Activated T-helper 1 cell treated with Interleukin-2 at 50 U/mL for 16 hours (primary cell): ENCODE data around the gene PLIN1.
A peak's percentile ranks its signal among the peaks of the same experiment; 100 is the strongest.
"Not testable (repeated sequence)": the region's sequence is repeated elsewhere in the genome, so short reads cannot be mapped to it uniquely, and the experiment has no call there.

ENCODE experiments used
- DNase-seq: peaks from one replicate; pipeline ENCODE4 v3.0.0-alpha.2; 2020; ENCODE audit warnings: low read depth

PLIN1 gene, protein sequence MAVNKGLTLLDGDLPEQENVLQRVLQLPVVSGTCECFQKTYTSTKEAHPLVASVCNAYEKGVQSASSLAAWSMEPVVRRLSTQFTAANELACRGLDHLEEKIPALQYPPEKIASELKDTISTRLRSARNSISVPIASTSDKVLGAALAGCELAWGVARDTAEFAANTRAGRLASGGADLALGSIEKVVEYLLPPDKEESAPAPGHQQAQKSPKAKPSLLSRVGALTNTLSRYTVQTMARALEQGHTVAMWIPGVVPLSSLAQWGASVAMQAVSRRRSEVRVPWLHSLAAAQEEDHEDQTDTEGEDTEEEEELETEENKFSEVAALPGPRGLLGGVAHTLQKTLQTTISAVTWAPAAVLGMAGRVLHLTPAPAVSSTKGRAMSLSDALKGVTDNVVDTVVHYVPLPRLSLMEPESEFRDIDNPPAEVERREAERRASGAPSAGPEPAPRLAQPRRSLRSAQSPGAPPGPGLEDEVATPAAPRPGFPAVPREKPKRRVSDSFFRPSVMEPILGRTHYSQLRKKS

DNA sequence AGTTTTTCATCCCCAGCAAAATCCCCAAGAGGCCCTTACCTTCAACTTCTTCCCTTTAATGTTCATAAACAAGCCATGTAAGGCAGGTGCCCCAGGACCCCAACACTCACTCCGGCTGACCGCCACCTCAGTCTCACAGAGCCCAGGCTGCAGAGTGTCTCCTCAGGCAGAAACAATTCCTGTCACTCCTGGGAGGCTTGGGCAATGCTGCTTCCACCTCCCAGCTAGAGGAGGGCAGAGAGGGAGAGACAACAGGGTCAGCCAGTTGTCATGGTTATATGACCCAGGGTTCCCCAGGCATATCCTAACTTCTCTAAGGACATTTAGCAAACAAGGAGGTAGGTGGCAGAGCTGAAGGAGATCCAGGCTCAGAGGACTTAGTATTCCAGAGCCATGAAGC, at the start of gene PLIN1:
Gene PLIN1 (minus strand): TSS at position 156 of the 400 bp plus-strand sequence. CDS start 1,878 bp downstream, outside the sequence.
- DNase-seq: no peak

DNA sequence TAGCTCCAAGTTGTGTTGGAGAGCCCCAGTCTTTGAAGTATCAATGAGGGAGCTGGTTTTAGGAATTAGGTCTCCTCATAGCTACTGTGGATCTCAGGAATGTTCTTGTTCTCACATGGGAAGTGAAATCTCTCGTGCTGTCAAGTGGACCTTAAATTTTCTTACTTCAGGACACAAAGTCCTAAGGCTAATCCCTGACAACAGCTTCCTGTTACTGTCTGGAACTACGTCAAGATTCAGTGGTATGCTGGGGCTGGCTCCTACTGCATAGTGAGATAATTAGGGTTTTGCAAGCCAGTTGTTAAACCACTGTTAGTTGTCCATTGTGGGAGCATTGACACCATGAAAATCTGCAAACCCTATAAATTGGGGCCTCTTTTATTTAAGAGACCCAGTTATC, 49.1 kb upstream of the PLIN1 start:
- DNase-seq: no peak

DNA sequence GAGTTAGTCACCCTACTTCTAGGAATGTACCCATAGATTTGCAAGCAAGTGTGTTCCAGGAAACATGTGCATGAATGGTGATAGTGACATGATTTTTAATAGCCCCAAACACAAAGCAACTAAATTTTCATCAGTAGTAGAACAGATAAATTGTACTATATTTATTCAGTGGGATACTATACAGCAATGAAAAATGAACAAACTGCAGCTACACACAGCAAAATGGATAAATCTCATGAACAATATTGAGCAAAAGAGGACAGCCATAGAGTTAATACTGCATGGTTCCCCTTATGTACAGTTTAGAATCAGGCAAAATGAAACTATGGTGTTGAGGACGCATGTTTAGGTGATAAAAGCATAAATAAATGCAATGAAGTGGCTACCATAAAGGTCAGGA, 45.9 kb upstream of the PLIN1 start:
- no peak for DNase-seq

DNA sequence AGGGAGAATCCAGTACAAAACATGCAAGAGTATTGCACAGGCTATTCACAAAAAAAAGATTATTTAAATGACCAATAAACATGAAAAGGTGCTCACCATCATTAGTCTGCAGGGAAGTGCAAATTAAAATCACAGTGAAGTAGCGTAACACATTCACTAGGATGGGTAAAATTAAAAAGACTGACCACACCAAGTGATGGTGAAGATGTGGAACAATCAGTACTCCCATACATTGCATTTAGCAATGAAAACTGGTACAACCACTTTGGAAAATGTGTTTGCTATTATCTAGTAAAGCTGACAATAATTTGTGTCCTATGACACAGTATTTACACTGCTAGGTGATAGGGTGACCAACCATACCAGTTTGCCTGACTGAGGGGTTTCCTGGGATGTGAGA, 45.5 kb upstream of the PLIN1 start:
- no peak for DNase-seq

DNA sequence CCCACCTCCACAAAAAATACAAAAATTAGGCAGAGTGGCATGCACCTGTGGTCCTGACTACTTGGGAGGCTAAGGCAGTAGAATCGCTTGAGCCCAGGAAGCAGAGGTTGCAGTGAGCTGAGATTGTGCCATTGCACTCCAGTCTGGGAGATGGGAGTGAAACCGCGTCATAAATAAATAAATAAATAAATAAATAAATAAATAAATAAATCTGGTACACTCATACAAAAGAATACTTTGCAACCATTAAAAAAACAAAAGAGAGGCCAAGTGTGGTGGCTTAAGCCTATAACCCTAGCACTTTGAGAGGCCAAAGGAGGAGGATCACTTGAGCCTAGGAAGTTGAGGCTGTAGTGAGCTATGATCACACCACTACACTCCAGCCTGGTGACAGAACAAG, 43.9 kb upstream of the PLIN1 start:
- DNase-seq: no peak

DNA sequence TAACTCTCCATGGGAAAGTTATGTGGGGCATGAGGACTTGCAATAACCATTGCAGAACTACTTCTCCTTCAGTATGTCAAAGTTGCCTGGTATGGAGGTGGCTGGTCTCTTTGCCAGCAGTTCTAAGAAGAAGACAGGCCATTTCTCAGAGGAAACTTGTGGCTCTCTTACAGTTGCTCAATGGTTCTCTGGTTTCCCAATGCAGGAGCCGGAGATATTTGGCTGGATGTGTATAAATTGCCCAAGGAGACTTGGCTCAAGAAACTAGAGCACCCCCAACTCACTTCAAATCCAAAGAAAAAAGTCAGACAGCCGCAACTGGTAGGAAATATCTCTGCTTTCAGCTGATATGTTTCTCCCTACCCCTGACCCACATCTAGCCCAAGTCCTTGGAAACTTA, 35.6 kb upstream of the PLIN1 start:
- no peak for DNase-seq

DNA sequence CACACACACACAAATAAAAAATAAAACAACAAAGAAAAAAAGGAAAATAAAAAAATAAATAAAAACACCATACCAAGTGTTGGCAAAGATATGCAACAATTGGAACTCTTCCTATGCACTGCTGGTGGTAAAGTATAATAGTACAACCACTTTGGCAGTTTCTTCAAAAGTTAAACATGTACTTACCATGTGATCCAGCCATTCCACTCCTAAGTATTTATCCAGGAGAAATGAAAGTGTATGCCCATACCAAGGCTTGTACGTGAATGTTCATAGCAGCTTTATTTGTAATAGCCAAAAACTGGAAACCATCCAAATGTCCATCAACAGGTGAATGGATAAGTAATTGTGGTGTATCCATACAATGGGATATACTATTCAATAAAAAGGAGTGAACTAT, 28.4 kb upstream of the PLIN1 start:
- DNase-seq: no peak

DNA sequence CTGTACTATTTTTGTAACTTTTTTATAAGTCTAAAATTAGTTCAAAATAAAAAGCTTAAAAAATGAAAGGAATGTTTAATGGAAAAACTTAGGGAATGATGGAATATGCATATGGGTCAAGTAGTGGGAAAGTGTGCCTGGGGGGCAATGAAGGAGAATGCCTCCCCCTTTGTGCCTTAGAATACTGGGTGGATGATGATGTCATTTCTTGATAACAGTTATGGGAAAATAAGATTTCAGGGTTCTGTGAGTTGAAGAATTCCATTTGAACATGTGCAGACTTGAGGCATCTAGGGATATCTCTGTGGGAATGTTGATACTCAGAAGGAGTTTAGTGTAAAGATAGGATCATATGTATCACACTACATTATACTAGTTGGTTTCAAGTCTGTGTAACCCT, 25.2 kb upstream of the PLIN1 start:
- no peak for DNase-seq

DNA sequence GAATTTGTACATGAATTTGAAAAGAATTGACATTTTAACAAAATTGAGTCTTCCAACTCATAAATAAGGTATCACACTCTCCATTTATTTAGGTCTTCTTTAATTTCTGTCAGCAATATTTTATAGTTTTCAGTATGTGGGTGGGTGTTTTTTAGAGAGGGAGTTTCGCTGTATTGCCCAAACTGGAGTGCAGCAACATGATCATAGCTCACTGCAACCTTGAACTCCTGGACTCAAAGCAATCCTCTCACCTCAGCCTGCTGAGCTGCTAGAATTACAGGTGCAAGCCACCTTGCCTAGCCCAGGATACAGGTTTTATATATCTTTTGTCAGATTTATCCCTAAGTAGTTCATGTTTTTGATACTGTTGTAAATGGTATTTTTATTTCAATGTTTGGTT, 16.0 kb upstream of the PLIN1 start:
- no peak for DNase-seq

DNA sequence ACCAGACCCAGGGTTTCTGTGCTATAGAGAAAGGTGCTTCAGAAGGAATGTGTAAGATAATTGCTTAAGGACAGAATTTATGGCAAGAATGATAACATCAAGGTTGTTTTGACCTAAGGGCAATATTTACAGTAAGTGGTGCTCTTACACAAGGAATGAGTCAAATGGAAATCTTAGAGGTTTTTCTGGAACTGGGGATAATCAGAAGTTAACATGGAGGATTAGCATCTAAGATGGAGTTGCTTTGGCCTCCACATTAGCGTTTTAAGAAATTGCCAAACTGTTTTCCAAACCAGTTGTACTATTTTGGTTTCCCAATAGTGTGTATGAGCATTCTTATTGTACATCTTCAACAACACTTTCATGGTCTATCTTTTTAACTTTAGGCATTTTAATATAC, 14.5 kb upstream of the PLIN1 start:
- DNase-seq: no peak

DNA sequence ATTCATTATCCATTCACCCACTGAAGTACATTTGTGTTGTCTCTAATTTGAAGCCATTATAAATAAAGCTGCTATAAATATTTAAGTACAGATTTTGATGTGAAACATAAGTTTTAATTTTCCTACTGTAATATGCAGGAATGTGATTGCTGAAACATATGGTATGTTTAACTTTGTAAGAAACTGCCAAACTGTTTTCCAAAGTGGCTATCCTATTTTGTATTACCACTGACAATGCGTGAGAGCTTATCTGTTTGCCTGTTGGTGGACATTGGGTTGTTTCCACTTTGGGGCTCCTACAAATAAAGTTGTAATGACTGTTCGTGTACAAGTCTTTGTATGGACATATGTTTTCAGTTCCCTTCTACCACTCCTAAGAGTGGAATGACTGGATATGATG, 13.9 kb upstream of the PLIN1 start:
- DNase-seq: no peak

DNA sequence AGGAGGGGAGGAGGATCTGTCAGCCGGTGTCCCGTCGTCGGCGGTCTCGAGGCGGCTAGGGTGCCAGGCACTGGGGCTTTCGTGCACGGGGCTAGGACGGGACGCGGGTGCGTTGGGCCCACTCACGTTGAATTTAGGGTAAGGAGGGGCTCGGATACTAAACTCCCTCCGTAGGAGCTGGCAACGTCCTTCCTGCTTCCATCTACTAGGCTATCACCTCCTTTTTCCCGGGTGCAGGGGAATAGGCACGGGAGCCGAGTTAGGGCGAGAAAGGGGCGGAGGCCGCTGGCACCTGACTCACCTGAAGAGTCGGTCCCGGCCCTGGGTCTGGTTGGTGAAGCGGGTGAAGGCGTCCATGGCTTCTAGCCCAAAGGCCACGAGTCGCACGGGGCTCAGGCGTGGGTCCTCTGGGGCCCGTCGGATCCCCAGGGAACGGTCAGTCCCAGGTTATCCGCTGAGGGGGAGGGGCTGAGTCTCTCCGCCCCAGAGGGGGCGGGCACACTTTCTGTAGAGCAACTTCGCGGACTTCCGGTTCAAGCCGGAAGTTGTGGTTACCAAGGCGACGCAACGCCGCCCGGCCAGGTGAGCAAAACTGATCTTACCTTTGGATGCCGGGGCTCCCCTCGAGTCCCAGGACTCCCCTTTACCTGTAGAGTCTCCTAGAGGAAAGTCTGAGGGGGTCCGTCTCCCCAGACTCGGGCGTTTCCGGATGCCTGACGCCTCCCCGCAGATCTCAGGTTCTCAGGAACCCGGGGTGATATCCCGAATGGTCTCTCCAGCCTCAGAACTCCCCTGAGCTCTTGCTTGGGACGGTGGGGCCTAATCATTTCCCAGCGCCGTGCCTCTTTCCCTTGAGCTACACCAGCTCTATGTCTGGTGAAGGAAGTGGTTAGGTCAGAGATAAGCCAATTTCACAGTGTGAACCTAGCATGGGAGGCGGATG, 11.4 kb upstream of the PLIN1 start, which contains the start of the genes PEX11A and WDR93:
Gene PEX11A (minus strand): TSS at position 479 of the 943 bp plus-strand sequence. CDS start 122 bp downstream, at position 357.
Gene WDR93 (plus strand): TSS at position 536 of the 943 bp plus-strand sequence. CDS start 10,936 bp downstream, outside the sequence.
- peak; percentile 56 for DNase-seq

DNA sequence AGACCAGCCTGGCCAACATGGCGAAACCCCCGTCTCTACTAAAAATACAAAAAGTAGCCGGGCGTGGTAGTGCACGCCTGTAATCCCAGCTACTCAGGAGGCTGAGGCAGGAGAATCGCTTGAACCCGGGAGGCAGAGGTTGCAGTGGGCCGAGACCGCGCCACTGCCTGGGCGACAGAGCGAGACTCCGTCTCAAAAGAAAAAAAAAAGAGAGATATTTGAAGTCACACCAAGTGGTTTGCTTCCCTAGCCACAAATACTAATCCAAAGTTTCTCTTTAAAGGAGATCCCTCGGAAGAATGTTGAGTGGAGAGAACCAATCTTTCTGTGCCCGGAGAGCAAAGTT, 10.7 kb upstream of the PLIN1 start:
- DNase-seq: not testable (repeated sequence)

DNA sequence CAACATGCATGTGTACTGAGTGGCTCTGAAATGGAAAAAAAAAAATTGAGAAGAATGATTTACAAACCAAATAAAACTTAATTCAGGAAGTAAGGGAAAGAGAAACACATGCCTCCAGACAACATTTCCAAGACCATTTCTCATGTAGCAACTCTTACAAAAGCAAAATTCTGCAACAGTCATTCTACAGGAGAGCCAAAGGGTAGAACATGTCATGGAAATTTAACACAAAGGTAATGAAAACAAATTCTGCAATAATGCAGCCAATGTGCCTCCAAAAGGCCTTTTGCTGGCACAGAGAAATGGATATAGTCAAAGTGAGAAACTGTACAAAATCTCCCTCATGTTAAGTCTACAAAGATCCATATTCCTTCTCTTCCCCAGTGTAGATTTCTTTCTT, 7.4 kb upstream of the PLIN1 start:
- DNase-seq: no peak

DNA sequence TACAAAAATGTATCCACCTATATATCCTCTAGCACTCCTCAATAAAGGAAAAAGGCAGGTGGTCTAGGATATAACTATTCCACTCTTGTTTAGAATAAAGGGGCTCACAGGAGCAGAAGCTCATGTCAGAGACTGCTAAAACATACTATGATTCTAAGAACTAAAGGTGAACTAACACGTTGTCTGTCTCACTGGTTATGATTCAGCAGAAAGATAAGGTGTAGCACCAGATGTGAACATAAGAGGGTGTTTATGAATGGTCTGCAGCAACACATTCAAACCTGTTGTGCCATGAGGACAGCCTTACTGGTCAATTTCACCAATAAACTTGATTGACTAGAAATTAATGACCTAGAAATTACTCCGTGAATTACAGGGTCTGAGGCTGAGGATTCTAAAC, 6.8 kb upstream of the PLIN1 start:
- DNase-seq: no peak

DNA sequence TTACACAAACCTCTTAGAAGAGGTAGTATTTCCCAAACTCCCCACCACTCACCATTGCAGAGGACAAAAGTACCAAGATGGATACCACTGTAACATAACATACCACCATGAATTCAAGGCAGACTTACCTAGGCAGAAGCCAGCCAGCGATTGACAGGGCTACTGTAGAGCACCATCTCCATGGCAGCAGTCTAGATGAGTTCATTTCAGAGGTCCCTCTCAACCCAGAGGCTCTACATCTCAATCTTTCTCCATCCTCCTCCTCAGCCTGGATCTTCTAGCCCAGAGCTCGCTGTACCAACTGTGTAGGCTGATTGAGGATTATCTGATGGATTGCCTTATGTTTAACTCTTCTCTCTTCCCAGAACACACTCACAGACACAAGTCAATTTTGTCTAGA, 2.0 kb upstream of the PLIN1 start:
- DNase-seq: no peak

DNA sequence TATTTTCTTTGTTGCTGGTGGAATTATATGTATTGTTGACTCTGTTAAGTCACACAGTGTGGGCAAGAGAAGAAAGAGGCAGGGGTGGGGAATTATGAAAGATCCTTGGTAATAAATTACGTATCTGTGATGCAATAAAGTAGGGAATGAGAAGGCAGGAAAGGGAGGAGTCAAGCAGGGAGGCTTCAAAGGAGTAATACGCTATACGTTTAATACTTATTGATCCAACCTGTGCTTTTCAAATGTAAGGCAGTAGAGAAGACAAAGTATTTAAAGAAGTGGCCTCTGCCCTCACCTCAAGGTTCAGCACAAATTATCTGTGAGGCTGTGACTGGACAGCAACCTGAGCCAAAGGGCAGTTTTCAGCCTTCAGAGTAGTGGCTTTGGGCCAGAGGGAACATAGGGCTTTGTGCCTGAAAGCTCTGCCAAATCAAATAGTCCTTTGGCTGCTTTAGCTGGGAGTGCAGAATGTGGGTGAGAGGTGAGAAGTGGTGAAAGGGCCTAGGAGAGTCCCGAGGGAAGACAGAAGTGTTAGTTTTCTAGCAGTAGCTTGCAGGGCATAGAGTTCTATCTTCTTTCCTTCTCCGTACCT, 1.2 kb upstream of the PLIN1 start:
- no peak for DNase-seq

DNA sequence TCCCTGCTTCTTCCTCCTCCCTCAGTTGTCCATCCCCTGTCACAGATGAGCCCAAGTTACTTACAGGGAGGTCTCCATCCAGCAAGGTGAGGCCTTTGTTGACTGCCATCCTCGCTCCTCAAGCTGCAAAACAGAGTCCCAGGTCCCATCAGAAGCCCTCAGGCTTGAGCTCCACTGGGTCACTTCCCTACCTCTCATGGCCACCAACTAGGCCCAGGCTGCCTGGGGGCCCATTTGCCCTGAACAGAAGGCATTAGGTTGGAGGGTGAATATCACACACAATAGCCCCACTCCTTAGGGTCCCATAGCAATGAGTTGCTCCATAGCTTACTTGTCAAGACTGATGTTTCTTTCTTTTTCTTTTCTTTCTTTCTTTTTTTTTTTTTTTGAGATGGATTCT, 1.8 kb downstream of the PLIN1 start:
- no peak for DNase-seq

DNA sequence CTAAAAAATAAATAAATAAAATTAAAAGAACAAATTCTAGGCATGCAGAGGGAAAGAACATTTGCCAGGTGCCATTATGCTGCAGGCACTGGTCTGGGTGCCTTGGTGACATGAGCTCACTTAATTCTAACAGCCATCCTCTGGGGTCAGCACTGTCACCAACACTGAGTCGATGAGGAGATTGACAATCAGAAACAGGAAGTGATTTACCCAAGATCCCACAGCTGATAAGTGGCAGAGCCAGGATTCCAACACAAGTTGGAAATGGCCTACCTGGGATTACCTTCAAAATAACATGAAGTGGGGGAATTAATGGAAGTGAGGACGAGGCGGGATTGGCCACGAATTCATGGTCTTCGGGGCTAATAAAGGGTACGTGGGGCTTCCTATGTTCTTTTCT, 3.6 kb downstream of the PLIN1 start:
- no peak for DNase-seq

DNA sequence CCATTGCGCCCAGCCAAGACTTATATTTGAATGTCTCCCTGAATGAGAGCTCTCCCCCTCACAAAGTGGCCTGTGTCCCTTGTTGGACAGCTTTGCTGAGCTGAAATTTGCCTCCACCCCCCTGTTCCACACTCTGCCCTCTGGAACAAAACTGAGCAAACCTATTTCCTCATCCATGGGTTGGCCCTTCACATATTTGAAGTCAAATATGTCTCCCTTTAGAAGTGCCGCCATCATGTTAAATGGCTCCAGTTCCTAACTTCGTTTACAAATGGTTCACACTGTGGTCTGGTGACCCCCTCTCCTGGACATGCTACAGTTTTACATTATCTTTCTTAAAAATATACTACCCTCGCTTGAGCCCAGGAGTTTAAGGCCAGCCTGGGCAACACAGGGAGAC, 4.6 kb downstream of the PLIN1 start:
- no peak for DNase-seq

DNA sequence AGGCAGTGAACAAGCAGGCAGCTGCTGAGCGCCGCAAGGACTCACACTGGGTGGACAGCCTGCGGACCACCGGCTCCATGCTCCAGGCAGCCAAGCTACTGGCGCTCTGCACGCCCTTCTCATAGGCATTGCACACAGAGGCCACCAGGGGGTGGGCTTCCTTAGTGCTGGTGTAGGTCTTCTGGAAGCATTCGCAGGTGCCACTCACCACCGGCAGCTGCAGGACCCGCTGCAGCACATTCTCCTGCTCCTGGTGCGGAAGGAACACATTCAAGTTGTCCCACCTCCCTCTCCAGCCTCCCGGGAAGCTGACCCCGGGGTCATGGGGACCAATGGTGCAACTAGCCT, 6.0 kb downstream of the PLIN1 start:
- no peak for DNase-seq
